Fibroblast of skin of left quadriceps (primary cell): ENCODE measurements around the gene UGT1A3.
"Not testable (repeated sequence)": the region's sequence is repeated elsewhere in the genome, so short reads cannot be mapped to it uniquely, and the experiment has no call there.

Experiments
- DNase-seq, 2 experiments: peaks; one replicate each; pipeline ENCODE4 v3.0.0-alpha.2; 2013; ENCODE audit warnings: low read depth in 2 of 2

The UGT1A3 gene

GRCh38 chr2:233707940-233708644 is 20.8 kb upstream of the UGT1A3 start:
- no peak for DNase-seq

GRCh38 chr2:233708942-233709341 is 19.9 kb upstream of the UGT1A3 start:
- no peak for DNase-seq

GRCh38 chr2:233711312-233712008 is 17.4 kb upstream of the UGT1A3 start:
- peak; percentile 44 to 51 for DNase-seq

- no peak for DNase-seq
Measured at GRCh38 chr2:233712611-233713261, 16.1 kb upstream of the UGT1A3 start, which contains the start of gene UGT1A5. Gene UGT1A5 (plus strand): TSS chr2:233712907. CDS start chr2:233712992, 85 bp downstream.

GRCh38 chr2:233713262-233713615 is 15.6 kb upstream of the UGT1A3 start:
- DNase-seq, result no peak

- no peak for DNase-seq
Measured at GRCh38 chr2:233714121-233714520, 14.7 kb upstream of the UGT1A3 start.

- DNase-seq, result no peak
Measured at GRCh38 chr2:233718552-233718951, 10.3 kb upstream of the UGT1A3 start, which contains the start of gene UGT1A4. Gene UGT1A4 (plus strand): TSS chr2:233718736. CDS start chr2:233718821, 85 bp downstream.

GRCh38 chr2:233736868-233737653 is 8.2 kb downstream of the UGT1A3 start:
- DNase-seq, result not testable (repeated sequence)

GRCh38 chr2:233740870-233741269 is 12.0 kb downstream of the UGT1A3 start:
- DNase-seq, result no peak

- no peak for DNase-seq
Measured at GRCh38 chr2:233743464-233744259, 14.8 kb downstream of the UGT1A3 start.

GRCh38 chr2:233745073-233745755 is 16.4 kb downstream of the UGT1A3 start:
- DNase-seq, result no peak

GRCh38 chr2:233745838-233746237 is 17.0 kb downstream of the UGT1A3 start:
- DNase-seq, result not testable (repeated sequence)

- DNase-seq, result no peak
Measured at GRCh38 chr2:233746475-233747282, 17.8 kb downstream of the UGT1A3 start.

- DNase-seq, result no peak
Measured at GRCh38 chr2:233747283-233747544, 18.4 kb downstream of the UGT1A3 start.

GRCh38 chr2:233750689-233751088 is 21.8 kb downstream of the UGT1A3 start:
- not testable (repeated sequence) for DNase-seq

- not testable (repeated sequence) for DNase-seq
Measured at GRCh38 chr2:233751212-233752009, 22.6 kb downstream of the UGT1A3 start.

GRCh38 chr2:233754872-233755611 is 26.2 kb downstream of the UGT1A3 start:
- no peak for DNase-seq

- DNase-seq, result no peak
Measured at GRCh38 chr2:233756429-233757081, 27.7 kb downstream of the UGT1A3 start.
